Ramos (cell line): ENCODE data around the gene MCOLN1.

Experiments
- in situ Hi-C: fragments of 300-500 bp; cut with MboI; formaldehyde crosslinking; loops from one replicate; pipeline ENCODE4 v1.14.3; 2022; ENCODE audit warnings: low sequenced_read_pairs; ENCODE audit not compliant: unreplicated experiment

MCOLN1 gene

GRCh38 chr19:7522072-7522922 lies at the start of gene MCOLN1:
MCOLN1 (plus strand) TSS chr19:7522624; CDS start chr19:7522751, 127 bp downstream.
- in situ Hi-C loops: no loop called here

- in situ Hi-C loops: no loop called here
These were observed 46.8 kb upstream of the MCOLN1 start for GRCh38 chr19:7475665-7476064.

- in situ Hi-C loops: no loop called here
These were observed 46.2 kb upstream of the MCOLN1 start for GRCh38 chr19:7476241-7476640.

- in situ Hi-C loops: no loop called here
These were observed 45.5 kb upstream of the MCOLN1 start for GRCh38 chr19:7476777-7477494.

- in situ Hi-C loops: no loop called here
These were observed 44.7 kb upstream of the MCOLN1 start for GRCh38 chr19:7477758-7478157.

GRCh38 chr19:7478173-7478842 lies 44.1 kb upstream of the MCOLN1 start:
- in situ Hi-C loops: no loop called here

- in situ Hi-C loops: no loop called here
These were observed 43.6 kb upstream of the MCOLN1 start for GRCh38 chr19:7478843-7479227.

GRCh38 chr19:7480222-7480969 lies 42.0 kb upstream of the MCOLN1 start:
- in situ Hi-C loops: no loop called here

- in situ Hi-C loops: no loop called here
These were observed 41.5 kb upstream of the MCOLN1 start for GRCh38 chr19:7480970-7481255.

- in situ Hi-C loops: no loop called here
These were observed 39.6 kb upstream of the MCOLN1 start for GRCh38 chr19:7482584-7483439.

- in situ Hi-C loops: no loop called here
These were observed 38.7 kb upstream of the MCOLN1 start for GRCh38 chr19:7483720-7484201.

GRCh38 chr19:7486923-7487322 lies 35.5 kb upstream of the MCOLN1 start:
- in situ Hi-C loops: no loop called here

GRCh38 chr19:7488736-7489353 lies 33.6 kb upstream of the MCOLN1 start, which contains the start of gene PEX11G:
PEX11G (minus strand) TSS chr19:7489035; CDS start chr19:7489010, 25 bp downstream.
- in situ Hi-C loops: no loop called here

GRCh38 chr19:7489609-7490044 lies 32.8 kb upstream of the MCOLN1 start:
- in situ Hi-C loops: no loop called here

GRCh38 chr19:7492142-7492541 lies 30.3 kb upstream of the MCOLN1 start:
- in situ Hi-C loops: no loop called here

GRCh38 chr19:7492558-7492957 lies 29.9 kb upstream of the MCOLN1 start:
- in situ Hi-C loops: no loop called here

- in situ Hi-C loops: no loop called here
These were observed 27.9 kb upstream of the MCOLN1 start for GRCh38 chr19:7494416-7495098.

- in situ Hi-C loops: no loop called here
These were observed 25.1 kb upstream of the MCOLN1 start for GRCh38 chr19:7497292-7497691.
